Measurements from ENCODE around the gene RTL10.

DNA sequence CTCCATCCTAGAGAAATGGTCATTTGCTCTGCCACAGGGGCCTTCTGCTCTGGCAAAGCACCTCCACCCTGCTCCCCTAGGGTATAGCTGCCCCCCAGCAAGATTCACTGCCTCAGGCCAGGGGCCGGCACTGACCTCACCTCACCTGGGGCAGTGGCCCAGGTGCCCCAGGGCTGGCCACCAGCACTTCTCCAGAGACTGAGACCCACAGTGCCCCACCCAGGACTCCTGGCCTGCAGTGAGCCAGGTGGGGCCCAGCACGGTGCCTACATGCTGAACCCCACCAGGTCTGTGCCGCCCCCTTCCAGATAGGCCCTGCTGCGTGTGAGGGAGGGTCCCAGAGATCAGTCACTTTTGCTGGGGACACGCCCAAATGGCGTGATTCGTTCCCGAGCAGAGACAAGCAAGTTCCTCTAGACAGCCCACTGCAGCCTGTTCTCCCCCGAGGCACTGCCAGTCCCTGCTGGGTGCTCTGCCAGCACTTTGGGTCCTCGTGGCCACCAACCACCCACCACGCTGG lies 10.8 kb downstream of the RTL10 start:
- TF ChIP-seq, protein P1, sequence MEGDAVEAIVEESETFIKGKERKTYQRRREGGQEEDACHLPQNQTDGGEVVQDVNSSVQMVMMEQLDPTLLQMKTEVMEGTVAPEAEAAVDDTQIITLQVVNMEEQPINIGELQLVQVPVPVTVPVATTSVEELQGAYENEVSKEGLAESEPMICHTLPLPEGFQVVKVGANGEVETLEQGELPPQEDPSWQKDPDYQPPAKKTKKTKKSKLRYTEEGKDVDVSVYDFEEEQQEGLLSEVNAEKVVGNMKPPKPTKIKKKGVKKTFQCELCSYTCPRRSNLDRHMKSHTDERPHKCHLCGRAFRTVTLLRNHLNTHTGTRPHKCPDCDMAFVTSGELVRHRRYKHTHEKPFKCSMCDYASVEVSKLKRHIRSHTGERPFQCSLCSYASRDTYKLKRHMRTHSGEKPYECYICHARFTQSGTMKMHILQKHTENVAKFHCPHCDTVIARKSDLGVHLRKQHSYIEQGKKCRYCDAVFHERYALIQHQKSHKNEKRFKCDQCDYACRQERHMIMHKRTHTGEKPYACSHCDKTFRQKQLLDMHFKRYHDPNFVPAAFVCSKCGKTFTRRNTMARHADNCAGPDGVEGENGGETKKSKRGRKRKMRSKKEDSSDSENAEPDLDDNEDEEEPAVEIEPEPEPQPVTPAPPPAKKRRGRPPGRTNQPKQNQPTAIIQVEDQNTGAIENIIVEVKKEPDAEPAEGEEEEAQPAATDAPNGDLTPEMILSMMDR (IDR thresholded peaks at IDR 0.05; ENCODE audit: insufficient read depth, low read length, poor library complexity, severe bottlenecking), result no peak
- no peak for TF ChIP-seq EZH2phosphoT487 (conservative IDR thresholded peaks at IDR 0.05; ENCODE audit: low read length)
